ENCODE measurements around the gene NRIP1.

DNA sequence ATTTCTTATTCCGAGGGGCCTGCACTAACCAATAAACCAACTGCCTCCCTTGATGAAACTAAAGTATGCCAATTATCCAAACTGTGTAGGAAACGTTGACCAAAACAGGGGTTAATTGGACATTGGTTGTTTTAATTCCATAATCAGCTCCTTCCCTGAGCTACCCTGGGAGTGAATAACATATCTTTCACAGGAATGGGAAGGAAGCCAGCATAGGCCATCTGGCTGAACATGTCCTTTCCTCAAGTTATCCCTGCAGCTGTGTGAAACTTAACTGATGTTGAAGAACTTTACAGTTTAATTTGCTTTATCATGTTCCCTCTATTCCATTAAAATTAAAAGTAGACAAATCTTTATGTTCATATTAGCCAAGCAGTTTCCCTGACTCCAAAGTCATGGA is 75.4 kb downstream of the NRIP1 start:
- TF ChIP-seq, protein P1, sequence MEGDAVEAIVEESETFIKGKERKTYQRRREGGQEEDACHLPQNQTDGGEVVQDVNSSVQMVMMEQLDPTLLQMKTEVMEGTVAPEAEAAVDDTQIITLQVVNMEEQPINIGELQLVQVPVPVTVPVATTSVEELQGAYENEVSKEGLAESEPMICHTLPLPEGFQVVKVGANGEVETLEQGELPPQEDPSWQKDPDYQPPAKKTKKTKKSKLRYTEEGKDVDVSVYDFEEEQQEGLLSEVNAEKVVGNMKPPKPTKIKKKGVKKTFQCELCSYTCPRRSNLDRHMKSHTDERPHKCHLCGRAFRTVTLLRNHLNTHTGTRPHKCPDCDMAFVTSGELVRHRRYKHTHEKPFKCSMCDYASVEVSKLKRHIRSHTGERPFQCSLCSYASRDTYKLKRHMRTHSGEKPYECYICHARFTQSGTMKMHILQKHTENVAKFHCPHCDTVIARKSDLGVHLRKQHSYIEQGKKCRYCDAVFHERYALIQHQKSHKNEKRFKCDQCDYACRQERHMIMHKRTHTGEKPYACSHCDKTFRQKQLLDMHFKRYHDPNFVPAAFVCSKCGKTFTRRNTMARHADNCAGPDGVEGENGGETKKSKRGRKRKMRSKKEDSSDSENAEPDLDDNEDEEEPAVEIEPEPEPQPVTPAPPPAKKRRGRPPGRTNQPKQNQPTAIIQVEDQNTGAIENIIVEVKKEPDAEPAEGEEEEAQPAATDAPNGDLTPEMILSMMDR (IDR thresholded peaks at IDR 0.05): no peak
- TF ChIP-seq ZNF416 (CRISPR knock-in tag; IDR thresholded peaks at IDR 0.05): no peak
- TF ChIP-seq, protein P2, sequence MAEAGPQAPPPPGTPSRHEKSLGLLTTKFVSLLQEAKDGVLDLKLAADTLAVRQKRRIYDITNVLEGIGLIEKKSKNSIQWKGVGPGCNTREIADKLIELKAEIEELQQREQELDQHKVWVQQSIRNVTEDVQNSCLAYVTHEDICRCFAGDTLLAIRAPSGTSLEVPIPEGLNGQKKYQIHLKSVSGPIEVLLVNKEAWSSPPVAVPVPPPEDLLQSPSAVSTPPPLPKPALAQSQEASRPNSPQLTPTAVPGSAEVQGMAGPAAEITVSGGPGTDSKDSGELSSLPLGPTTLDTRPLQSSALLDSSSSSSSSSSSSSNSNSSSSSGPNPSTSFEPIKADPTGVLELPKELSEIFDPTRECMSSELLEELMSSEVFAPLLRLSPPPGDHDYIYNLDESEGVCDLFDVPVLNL (CRISPR knock-in tag; IDR thresholded peaks at IDR 0.05; ENCODE audit: borderline replicate concordance, low read depth): no peak
- TF ChIP-seq, protein P3, sequence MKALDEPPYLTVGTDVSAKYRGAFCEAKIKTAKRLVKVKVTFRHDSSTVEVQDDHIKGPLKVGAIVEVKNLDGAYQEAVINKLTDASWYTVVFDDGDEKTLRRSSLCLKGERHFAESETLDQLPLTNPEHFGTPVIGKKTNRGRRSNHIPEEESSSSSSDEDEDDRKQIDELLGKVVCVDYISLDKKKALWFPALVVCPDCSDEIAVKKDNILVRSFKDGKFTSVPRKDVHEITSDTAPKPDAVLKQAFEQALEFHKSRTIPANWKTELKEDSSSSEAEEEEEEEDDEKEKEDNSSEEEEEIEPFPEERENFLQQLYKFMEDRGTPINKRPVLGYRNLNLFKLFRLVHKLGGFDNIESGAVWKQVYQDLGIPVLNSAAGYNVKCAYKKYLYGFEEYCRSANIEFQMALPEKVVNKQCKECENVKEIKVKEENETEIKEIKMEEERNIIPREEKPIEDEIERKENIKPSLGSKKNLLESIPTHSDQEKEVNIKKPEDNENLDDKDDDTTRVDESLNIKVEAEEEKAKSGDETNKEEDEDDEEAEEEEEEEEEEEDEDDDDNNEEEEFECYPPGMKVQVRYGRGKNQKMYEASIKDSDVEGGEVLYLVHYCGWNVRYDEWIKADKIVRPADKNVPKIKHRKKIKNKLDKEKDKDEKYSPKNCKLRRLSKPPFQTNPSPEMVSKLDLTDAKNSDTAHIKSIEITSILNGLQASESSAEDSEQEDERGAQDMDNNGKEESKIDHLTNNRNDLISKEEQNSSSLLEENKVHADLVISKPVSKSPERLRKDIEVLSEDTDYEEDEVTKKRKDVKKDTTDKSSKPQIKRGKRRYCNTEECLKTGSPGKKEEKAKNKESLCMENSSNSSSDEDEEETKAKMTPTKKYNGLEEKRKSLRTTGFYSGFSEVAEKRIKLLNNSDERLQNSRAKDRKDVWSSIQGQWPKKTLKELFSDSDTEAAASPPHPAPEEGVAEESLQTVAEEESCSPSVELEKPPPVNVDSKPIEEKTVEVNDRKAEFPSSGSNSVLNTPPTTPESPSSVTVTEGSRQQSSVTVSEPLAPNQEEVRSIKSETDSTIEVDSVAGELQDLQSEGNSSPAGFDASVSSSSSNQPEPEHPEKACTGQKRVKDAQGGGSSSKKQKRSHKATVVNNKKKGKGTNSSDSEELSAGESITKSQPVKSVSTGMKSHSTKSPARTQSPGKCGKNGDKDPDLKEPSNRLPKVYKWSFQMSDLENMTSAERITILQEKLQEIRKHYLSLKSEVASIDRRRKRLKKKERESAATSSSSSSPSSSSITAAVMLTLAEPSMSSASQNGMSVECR (CRISPR knock-in tag; IDR thresholded peaks at IDR 0.05; ENCODE audit: borderline replicate concordance): no peak
- no peak for TF ChIP-seq KAT7 (CRISPR knock-in tag; IDR thresholded peaks at IDR 0.05; ENCODE audit: borderline replicate concordance)
- no peak for TF ChIP-seq ATF1 (CRISPR knock-in tag; IDR thresholded peaks at IDR 0.05)
- no peak for TF ChIP-seq MXD4 (CRISPR knock-in tag; IDR thresholded peaks at IDR 0.05; ENCODE audit: borderline replicate concordance)
- TF ChIP-seq NR1H2 (CRISPR knock-in tag; IDR thresholded peaks at IDR 0.05): no peak
- TF ChIP-seq, protein P4, sequence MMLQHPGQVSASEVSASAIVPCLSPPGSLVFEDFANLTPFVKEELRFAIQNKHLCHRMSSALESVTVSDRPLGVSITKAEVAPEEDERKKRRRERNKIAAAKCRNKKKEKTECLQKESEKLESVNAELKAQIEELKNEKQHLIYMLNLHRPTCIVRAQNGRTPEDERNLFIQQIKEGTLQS (CRISPR knock-in tag; conservative IDR thresholded peaks at IDR 0.05): no peak
